22Rv1 (cell line): ENCODE results near the gene ETV2.

ENCODE experiments used
- ZFX ChIP-seq: fragments of 450-650 bp; IDR thresholded peaks from 2 replicates; pipeline ENCODE4 v1.6.1; 2017; ENCODE audit warnings: antibody characterized with exemption, borderline replicate concordance
- TF ChIP-seq, protein P1 (sequence below): fragments of 450-650 bp; IDR thresholded peaks from 2 replicates; pipeline ENCODE4 v1.5.1; 2017; ENCODE audit warnings: mild to moderate bottlenecking

DNA sequence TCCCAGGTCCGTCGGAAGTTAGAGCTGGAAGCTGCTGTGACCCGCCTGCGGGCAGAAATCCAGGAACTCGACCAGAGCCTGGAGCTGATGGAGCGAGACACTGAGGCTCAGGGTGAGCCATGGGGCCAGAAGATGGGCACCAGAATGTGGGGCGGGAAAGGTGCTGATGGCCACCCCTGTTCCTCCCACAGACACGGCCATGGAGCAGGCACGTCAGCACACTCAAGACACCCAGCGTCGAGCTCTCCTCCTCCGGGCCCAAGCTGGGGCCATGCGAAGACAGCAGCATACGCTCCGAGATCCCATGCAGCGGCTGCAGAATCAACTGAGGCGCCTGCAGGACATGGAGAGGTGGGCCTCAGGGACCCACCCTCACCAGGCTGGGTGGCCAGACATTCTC is 26.5 kb upstream of the ETV2 start:
- TF ChIP-seq, protein P1, sequence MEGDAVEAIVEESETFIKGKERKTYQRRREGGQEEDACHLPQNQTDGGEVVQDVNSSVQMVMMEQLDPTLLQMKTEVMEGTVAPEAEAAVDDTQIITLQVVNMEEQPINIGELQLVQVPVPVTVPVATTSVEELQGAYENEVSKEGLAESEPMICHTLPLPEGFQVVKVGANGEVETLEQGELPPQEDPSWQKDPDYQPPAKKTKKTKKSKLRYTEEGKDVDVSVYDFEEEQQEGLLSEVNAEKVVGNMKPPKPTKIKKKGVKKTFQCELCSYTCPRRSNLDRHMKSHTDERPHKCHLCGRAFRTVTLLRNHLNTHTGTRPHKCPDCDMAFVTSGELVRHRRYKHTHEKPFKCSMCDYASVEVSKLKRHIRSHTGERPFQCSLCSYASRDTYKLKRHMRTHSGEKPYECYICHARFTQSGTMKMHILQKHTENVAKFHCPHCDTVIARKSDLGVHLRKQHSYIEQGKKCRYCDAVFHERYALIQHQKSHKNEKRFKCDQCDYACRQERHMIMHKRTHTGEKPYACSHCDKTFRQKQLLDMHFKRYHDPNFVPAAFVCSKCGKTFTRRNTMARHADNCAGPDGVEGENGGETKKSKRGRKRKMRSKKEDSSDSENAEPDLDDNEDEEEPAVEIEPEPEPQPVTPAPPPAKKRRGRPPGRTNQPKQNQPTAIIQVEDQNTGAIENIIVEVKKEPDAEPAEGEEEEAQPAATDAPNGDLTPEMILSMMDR: no peak
- TF ChIP-seq ZFX: no peak
